ENCODE measurements around the gene CFAP77. TPM values are rescaled to one million over a fixed set of nuclear protein-coding genes. Genes with fewer than 3 reads are reported as not detected.
A peak's percentile ranks its signal among the peaks of the same experiment; 100 is the strongest.

CFAP77 gene
- total and polyA plus RNA-seq, 2 of the 13 experiments (the other 11 are each of a cell fraction or from before 2014, with no cell fraction given), result not detected

DNA sequence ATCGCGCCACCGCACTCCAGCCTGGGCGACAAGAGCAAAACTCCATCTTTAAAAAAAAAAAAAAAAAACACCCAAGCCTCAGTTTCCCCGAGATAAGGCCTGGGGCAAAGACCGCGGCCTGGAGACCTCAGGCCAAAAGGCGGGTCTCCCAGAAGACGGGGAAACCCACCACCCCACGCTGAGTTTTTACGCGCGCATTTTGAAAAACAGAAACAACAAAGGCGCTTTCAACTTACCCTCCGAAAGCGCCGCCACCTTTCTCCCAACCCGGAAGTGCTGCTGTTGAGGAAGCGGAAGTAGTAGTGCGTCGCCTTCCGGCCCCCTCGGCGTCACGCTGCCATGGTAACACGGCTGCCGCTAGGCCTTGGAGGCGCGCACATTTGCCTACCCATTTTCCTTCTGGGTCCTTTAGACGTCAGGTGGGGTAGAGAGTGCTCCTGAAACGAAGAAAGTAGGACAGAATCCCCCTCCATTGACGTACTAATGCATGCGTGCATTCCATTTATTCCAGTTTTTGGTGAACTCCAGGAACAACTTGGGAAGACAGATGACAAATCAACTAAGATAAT is 3.4 kb upstream of the CFAP77 start, which contains the start of gene TTF1 (continued):
- TF ChIP-seq IRX3 (CRISPR knock-in tag; IDR thresholded peaks at IDR 0.05; ENCODE audit: borderline replicate concordance, low read depth) (no peak), EZH2 (conservative IDR thresholded peaks at IDR 0.05; ENCODE audit: low read depth, low read length) (no peak), NCOR1 (IDR thresholded peaks at IDR 0.05; ENCODE audit: borderline replicate concordance, low read length) (no peak), ZNF510 (CRISPR knock-in tag; IDR thresholded peaks at IDR 0.05; ENCODE audit: low read depth) (no peak), ZKSCAN5 (CRISPR knock-in tag; IDR thresholded peaks at IDR 0.05) (no peak), MXI1 (IDR thresholded peaks at IDR 0.05; ENCODE audit: borderline replicate concordance, low read depth, low read length) (peak; percentile 95; the same call in 2 of the 3 replicates), ETV6 (CRISPR knock-in tag; conservative IDR thresholded peaks at IDR 0.05) (peak; percentile 62; the same call in 1 of the 2 replicates), RXRA (CRISPR knock-in tag; IDR thresholded peaks at IDR 0.05) (no peak), ZFYVE20 (CRISPR knock-in tag; IDR thresholded peaks at IDR 0.05; ENCODE audit: borderline replicate concordance, low read depth) (no peak), SPEN (CRISPR knock-in tag; IDR thresholded peaks at IDR 0.05; ENCODE audit: low read depth) (peak; percentile 76; the same call in 1 of the 2 replicates), U2AF1 (optimal IDR thresholded peaks at IDR 0.05; ENCODE audit: low read depth, low read length) (no peak), NR2F6 (IDR thresholded peaks at IDR 0.05) (no peak), NR2F6 (CRISPR knock-in tag; IDR thresholded peaks at IDR 0.05) (peak; percentile 29; the same call in 1 of the 2 replicates), ZNF652 (CRISPR knock-in tag; IDR thresholded peaks at IDR 0.05; ENCODE audit: borderline replicate concordance, low read depth) (no peak), ZNF329 (CRISPR knock-in tag; IDR thresholded peaks at IDR 0.05; ENCODE audit: low read depth) (no peak), PAWR (CRISPR knock-in tag; IDR thresholded peaks at IDR 0.05; ENCODE audit: borderline replicate concordance) (no peak), SRSF1 (optimal IDR thresholded peaks at IDR 0.05; ENCODE audit: low read depth, low read length) (no peak), JUND (CRISPR knock-in tag; IDR thresholded peaks at IDR 0.05) (no peak), ZNF337 (CRISPR knock-in tag; IDR thresholded peaks at IDR 0.05; ENCODE audit: borderline replicate concordance, low read depth) (no peak), BRCA1 (CRISPR knock-in tag; IDR thresholded peaks at IDR 0.05) (no peak), STAT5B (CRISPR knock-in tag; IDR thresholded peaks at IDR 0.05) (no peak), HNRNPK (IDR thresholded peaks at IDR 0.05; ENCODE audit: low read depth, low read length, poor library complexity, severe bottlenecking) (no peak)
- TF ChIP-seq, protein P1, sequence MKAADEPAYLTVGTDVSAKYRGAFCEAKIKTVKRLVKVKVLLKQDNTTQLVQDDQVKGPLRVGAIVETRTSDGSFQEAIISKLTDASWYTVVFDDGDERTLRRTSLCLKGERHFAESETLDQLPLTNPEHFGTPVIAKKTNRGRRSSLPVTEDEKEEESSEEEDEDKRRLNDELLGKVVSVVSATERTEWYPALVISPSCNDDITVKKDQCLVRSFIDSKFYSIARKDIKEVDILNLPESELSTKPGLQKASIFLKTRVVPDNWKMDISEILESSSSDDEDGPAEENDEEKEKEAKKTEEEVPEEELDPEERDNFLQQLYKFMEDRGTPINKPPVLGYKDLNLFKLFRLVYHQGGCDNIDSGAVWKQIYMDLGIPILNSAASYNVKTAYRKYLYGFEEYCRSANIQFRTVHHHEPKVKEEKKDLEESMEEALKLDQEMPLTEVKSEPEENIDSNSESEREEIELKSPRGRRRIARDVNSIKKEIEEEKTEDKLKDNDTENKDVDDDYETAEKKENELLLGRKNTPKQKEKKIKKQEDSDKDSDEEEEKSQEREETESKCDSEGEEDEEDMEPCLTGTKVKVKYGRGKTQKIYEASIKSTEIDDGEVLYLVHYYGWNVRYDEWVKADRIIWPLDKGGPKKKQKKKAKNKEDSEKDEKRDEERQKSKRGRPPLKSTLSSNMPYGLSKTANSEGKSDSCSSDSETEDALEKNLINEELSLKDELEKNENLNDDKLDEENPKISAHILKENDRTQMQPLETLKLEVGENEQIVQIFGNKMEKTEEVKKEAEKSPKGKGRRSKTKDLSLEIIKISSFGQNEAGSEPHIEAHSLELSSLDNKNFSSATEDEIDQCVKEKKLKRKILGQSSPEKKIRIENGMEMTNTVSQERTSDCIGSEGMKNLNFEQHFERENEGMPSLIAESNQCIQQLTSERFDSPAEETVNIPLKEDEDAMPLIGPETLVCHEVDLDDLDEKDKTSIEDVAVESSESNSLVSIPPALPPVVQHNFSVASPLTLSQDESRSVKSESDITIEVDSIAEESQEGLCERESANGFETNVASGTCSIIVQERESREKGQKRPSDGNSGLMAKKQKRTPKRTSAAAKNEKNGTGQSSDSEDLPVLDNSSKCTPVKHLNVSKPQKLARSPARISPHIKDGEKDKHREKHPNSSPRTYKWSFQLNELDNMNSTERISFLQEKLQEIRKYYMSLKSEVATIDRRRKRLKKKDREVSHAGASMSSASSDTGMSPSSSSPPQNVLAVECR (CRISPR knock-in tag; IDR thresholded peaks at IDR 0.05; ENCODE audit: borderline replicate concordance), result peak; percentile 98
- TF ChIP-seq, protein P2, sequence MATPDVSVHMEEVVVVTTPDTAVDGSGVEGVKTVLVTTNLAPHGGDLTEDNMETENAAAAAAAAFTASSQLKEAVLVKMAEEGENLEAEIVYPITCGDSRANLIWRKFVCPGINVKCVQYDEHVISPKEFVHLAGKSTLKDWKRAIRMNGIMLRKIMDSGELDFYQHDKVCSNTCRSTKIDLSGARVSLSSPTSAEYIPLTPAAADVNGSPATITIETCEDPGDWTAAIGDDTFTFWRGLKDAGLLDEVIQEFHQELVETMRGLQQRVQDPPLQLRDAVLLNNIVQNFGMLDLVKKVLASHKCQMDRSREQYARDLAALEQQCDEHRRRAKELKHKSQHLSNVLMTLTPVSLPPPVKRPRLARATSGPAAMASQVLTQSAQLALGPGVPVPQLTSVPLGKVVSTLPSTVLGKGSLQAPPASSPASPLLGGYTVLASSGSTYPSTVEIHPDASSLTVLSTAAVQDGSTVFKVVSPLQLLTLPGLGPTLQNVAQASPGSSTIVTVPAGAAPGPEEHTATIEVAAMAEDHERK (CRISPR knock-in tag; IDR thresholded peaks at IDR 0.05; ENCODE audit: low read depth), result no peak
- TF ChIP-seq, protein P3, sequence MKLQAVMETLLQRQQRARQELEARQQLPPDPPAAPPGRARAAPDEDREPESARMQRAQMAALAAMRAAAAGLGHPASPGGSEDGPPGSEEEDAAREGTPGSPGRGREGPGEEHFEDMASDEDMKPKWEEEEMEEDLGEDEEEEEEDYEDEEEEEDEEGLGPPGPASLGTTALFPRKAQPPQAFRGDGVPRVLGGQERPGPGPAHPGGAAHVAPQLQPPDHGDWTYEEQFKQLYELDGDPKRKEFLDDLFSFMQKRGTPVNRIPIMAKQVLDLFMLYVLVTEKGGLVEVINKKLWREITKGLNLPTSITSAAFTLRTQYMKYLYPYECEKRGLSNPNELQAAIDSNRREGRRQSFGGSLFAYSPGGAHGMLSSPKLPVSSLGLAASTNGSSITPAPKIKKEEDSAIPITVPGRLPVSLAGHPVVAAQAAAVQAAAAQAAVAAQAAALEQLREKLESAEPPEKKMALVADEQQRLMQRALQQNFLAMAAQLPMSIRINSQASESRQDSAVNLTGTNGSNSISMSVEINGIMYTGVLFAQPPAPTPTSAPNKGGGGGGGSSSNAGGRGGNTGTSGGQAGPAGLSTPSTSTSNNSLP (IDR thresholded peaks at IDR 0.05; ENCODE audit: low read depth, low read length), result no peak
